Keratinocyte (primary cell): ENCODE data around the gene AGAP1. TPM values are rescaled to one million over a fixed set of nuclear protein-coding genes. Genes with fewer than 3 reads are reported as not detected.

ENCODE experiments used
- DNase-seq: peaks from one replicate; pipeline ENCODE4 v3.0.0-alpha.2; 2011; ENCODE audit warnings: low read depth, missing footprints, low spot score
- FAIRE-seq: peaks from 2 replicates; lab custom pipeline; 2011; peaks lifted over from hg19 to GRCh38; lab: Jason Lieb, UNC
- H2AFZ ChIP-seq: 2 replicates; pipeline ENCODE4 v1.6.0; 2012; ENCODE audit warnings: low read length, control low read depth, inconsistent platforms; ENCODE audit not compliant: control insufficient read depth
- H3K27ac ChIP-seq: 2 replicates; pipeline ENCODE4 v1.5.1; 2011; ENCODE audit warnings: low read length; ENCODE audit not compliant: control insufficient read depth, insufficient read depth
- H3K27me3 ChIP-seq: 3 replicates; pipeline ENCODE4 v1.6.0; 2011; ENCODE audit warnings: low read length; ENCODE audit not compliant: control insufficient read depth, insufficient read depth; ENCODE audit errors: extremely low read depth
- H3K36me3 ChIP-seq, 2 experiments: 2 replicates in 1 of 2; 3 replicates in 1 of 2; pipeline ENCODE4 v1.5.1; 2011; ENCODE audit warnings: low read length in 2 of 2, mild to moderate bottlenecking in 1 of 2; ENCODE audit not compliant: control insufficient read depth in 2 of 2, insufficient read depth in 2 of 2; ENCODE audit errors: extremely low read depth in 1 of 2
- H3K4me1 ChIP-seq: 3 replicates; pipeline ENCODE4 v1.5.1; 2011; ENCODE audit warnings: low read length; ENCODE audit not compliant: control insufficient read depth, insufficient read depth; ENCODE audit errors: extremely low read depth
- H3K4me2 ChIP-seq: 3 replicates; pipeline ENCODE4 v1.6.0; 2011; ENCODE audit warnings: low read depth, low read length; ENCODE audit not compliant: control insufficient read depth, insufficient read depth; ENCODE audit errors: extremely low read depth
- H3K4me3 ChIP-seq, 3 experiments: fragments of 200-600 bp in 1 of 3; sonication (generic) in 1 of 3; 2 replicates in 2 of 3; 3 replicates in 1 of 3; pipeline ENCODE4 v1.5.1; 2011 to 2016; ENCODE audit warnings: low read length in 3 of 3, mild to moderate bottlenecking in 3 of 3, control low read depth in 2 of 3, inconsistent platforms in 1 of 3, low read depth in 1 of 3, mixed read lengths in 1 of 3, mixed run types in 1 of 3, moderate library complexity in 1 of 3; ENCODE audit not compliant: control insufficient read depth in 2 of 3, insufficient read depth in 2 of 3; ENCODE audit errors: extremely low read depth in 1 of 3
- H3K79me2 ChIP-seq: 2 replicates; pipeline ENCODE4 v1.6.0; 2012; ENCODE audit warnings: low read length; ENCODE audit not compliant: control insufficient read depth, insufficient read depth
- H3K9ac ChIP-seq: 3 replicates; pipeline ENCODE4 v1.6.0; 2011; ENCODE audit warnings: low read length; ENCODE audit not compliant: control insufficient read depth, insufficient read depth; ENCODE audit errors: extremely low read depth
- H3K9me1 ChIP-seq: 3 replicates; pipeline ENCODE4 v1.6.0; 2011; ENCODE audit warnings: low read length; ENCODE audit not compliant: control insufficient read depth, insufficient read depth; ENCODE audit errors: extremely low read depth
- H3K9me3 ChIP-seq: 2 replicates; pipeline ENCODE4 v1.5.1; 2012; ENCODE audit warnings: low read depth, low read length; ENCODE audit not compliant: control insufficient read depth
- H4K20me1 ChIP-seq: 3 replicates; pipeline ENCODE4 v1.6.0; 2011; ENCODE audit warnings: low read length; ENCODE audit not compliant: control insufficient read depth, insufficient read depth; ENCODE audit errors: extremely low read depth
- CTCF ChIP-seq, 3 experiments: IDR thresholded peaks in 1 of 3; conservative IDR thresholded peaks in 1 of 3; optimal IDR thresholded peaks in 1 of 3; 2 replicates in 2 of 3; 3 replicates in 1 of 3; pipeline versions ENCODE3 to v1.5.1; 2011; ENCODE audit warnings: low read length in 3 of 3, mild to moderate bottlenecking in 3 of 3, moderate library complexity in 2 of 3, control low read depth in 1 of 3, inconsistent platforms in 1 of 3; ENCODE audit not compliant: insufficient read depth in 2 of 3; ENCODE audit errors: extremely low read depth in 1 of 3
- EZH2 ChIP-seq: IDR thresholded peaks from one replicate; pipeline ENCODE4 v1.6.1; 2012; ENCODE audit warnings: inconsistent platforms, mild to moderate bottlenecking, low read length, moderate library complexity
- dilution Hi-C: fragments of 300-500 bp; cut with MboI; formaldehyde crosslinking; loops from one replicate; pipeline ENCODE4 v1.7.0; 2020; ENCODE audit warnings: low sequenced_read_pairs; ENCODE audit not compliant: extremely low pct_ligation_motif_present
- polyA plus RNA-seq, 5 experiments: library from polyadenylated mRNA; depleted of rRNA in 3 of 5; stranded (reverse) in 3 of 5; stranded (forward) in 1 of 5; unstranded in 1 of 5; fragments of >200 nt; gene quantifications; 1 replicate in 1 of 5; 2 replicates in 3 of 5; 3 replicates in 1 of 5; pipeline versions ENCODE4 v1.2.1 to v1.2.3, GENCODE V29; 2011 to 2012; ENCODE audit warnings: missing spikeins in 2 of 5, low read depth in 1 of 5, low replicate concordance in 1 of 5

AGAP1 gene
- polyA plus RNA-seq, 1 donor (not counting 4 experiments of a cell fraction or from before 2014, with no cell fraction given), result 12.6 TPM

GRCh38 chr2:235639428-235639773 is 145.6 kb downstream of the AGAP1 start:
- no peaks in the 10 kb centered on the region for H3K36me3 ChIP-seq
- no peak for FAIRE-seq
- DNase-seq, result no peak
- no peaks in the 10 kb centered on the region for H3K27me3 ChIP-seq
- dilution Hi-C loops, result no loop called here
- H3K27ac ChIP-seq, result no peak overlapping the region
- peaks cover 3% of the 10 kb centered on the region for H3K79me2 ChIP-seq
- no peak overlapping the region for H3K9ac ChIP-seq
- no peak overlapping the region for H2AFZ ChIP-seq
- no peak overlapping the region for H3K4me2 ChIP-seq
- TF ChIP-seq EZH2 (no peak), CTCF (optimal IDR thresholded peaks at IDR 0.05 in 1 of 3, IDR thresholded peaks at IDR 0.05 in 1 of 3, conservative IDR thresholded peaks at IDR 0.05 in 1 of 3; ENCODE audit: extremely low read depth in 1 of 3, insufficient read depth in 2 of 3, low read length in 3 of 3) (no peak)
- H3K4me3 ChIP-seq, result no peak overlapping the region
- H4K20me1 ChIP-seq, result no peaks in the 10 kb centered on the region
- peaks cover 8% of the 10 kb centered on the region for H3K4me1 ChIP-seq
- H3K9me1 ChIP-seq, result peaks cover 5% of the 10 kb centered on the region
- no peaks in the 10 kb centered on the region for H3K9me3 ChIP-seq

DNA sequence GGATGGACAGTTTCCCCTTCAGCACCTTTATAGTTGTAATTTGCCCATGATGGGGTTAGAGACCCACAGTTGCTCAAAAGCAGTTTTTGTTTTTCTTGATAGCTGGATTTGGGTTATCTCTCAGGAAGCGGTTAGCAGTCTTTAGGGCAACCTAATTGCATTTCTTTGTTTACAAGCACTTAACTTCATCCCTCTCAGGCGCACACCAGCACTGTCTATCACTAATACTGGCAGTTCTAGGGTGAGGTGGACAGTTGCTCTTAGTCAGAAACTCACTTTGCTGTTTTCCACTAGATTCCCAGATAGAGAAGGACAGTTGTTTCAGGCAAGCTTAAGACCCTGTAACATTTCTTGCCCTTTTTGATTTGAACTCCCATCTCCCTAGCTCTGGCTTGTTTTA is 146.0 kb downstream of the AGAP1 start:
- H3K9me3 ChIP-seq, result no peaks in the 10 kb centered on the region
- DNase-seq (no peak), FAIRE-seq (no peak)
- TF ChIP-seq CTCF (optimal IDR thresholded peaks at IDR 0.05 in 1 of 3, IDR thresholded peaks at IDR 0.05 in 1 of 3, conservative IDR thresholded peaks at IDR 0.05 in 1 of 3; ENCODE audit: extremely low read depth in 1 of 3, insufficient read depth in 2 of 3, low read length in 3 of 3), result no peak
- no peak for TF ChIP-seq EZH2
- H3K9me1 ChIP-seq, result peaks cover 5% of the 10 kb centered on the region
- no peak overlapping the region for H3K27ac ChIP-seq
- H4K20me1 ChIP-seq, result no peaks in the 10 kb centered on the region
- H3K27me3 ChIP-seq, result no peaks in the 10 kb centered on the region
- H3K4me1 ChIP-seq, result peaks cover 8% of the 10 kb centered on the region
- no peak overlapping the region for H3K9ac ChIP-seq
- no peak overlapping the region for H2AFZ ChIP-seq
- H3K79me2 ChIP-seq, result peaks cover 3% of the 10 kb centered on the region
- no peak overlapping the region for H3K4me2 ChIP-seq
- dilution Hi-C loops, result no loop called here
- H3K36me3 ChIP-seq, result no peaks in the 10 kb centered on the region
- no peak overlapping the region for H3K4me3 ChIP-seq
